CD1c-positive myeloid dendritic cell (primary cell): ENCODE data around the gene MOB2.
"Not testable (repeated sequence)": the region's sequence is repeated elsewhere in the genome, so short reads cannot be mapped to it uniquely, and the experiment has no call there.

Source experiments
- DNase-seq: peaks from one replicate; pipeline ENCODE4 v3.0.0-alpha.2; 2016; ENCODE audit errors: extremely low spot score

Gene MOB2

DNA sequence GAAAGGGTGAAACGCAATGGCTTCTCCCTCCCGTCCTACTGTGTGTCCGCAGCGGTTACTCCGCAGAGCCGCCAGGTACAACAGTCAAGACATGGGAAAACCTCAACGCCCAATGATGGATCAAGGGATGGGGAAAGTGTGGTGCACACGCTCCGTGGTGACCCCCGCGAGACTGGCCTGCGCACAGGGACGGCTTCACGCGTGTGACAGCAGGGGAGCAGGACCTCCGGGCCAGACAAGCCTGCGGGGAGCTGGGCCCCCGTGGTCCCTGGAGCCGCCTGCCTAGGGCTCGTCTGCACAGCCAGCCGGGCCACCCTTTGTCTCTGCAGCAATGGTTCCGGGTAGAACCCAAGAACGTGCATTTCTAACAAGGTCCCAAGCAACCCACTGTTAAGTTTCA, 31.7 kb upstream of the MOB2 start:
- no peak for DNase-seq

DNA sequence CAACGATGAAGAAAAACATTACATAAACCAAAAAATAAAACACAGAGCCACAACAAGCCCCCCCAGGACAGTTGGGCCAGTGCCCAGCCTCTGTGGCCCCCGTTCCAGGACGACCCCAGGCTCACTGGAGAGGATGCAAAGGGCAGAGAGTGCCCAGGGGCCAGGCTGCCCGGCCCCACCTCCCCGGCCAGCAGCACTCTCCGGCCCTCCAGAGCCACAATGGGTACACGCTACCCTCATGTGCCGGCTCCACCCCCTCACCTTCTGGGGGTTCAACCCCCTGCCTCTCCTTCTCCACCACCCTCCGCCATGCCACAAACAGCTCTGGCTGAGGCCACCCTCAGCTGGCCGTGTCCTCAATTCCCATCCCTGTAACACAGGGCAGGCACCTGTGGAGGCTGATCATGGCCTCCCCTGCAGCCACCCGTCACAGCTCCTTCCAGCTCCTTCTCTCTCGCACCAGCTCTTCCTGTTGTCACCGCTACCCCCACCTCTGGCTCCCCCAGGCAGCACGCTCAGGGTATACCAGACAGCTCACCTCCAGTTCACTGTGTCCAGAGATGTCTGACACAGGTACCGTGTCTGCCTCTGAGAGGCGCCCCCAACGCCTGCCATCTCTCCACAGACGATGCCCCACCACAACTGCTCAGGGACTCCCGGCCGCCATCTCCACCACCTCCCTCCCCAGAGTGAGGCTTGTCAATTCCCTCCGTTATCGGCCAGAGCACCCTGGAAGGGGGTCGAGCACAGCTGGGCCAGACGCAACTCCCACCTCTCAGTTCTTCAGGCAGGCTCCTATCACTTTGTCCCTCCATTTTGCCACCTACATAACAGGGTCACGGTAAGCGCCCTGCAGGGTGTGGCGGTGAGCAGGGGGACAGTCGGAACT, 30.8 kb upstream of the MOB2 start:
- DNase-seq, result no peak

- no peak for DNase-seq
These were observed 29.9 kb upstream of the MOB2 start for GRCh38 chr11:1516273-1517067.

GRCh38 chr11:1515082-1516060, 28.8 kb upstream of the MOB2 start:
- DNase-seq, result peak; percentile 75

DNA sequence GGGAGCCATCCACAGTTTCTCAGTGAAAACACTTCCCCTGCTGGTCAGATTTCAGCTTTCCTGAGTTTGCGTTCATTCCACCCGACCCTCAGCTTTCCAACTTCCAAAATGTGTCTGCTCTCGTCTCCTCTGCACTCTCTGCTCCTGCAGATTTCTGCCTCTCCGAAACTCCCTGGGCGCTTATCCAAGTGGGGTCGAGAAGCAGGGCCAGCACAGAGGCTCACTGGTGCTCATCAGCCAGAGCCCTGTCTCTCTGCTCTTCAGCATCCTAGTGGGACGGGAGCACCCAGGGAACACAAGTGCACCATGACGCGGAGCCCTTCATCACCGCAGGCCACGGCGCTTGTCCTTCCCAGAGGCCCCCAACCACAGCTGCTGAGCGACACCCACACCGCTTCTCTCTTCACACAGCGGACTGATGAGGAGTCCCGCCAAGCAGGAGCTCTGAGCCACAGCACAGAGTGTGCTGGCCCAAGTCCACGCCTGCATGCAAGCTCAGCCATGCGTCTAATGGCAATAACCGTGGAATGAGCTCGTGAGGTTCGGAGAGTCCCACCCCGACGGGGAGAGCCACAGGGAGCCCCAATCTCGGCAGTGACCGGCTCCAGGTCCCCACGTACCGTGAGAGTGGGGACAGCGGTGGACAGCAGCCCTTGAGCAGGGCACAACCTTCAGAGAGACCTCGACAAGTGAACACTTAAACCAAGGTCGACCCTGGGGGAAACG, 27.9 kb upstream of the MOB2 start:
- no peak for DNase-seq

- DNase-seq, result no peak
These were observed 27.0 kb upstream of the MOB2 start for GRCh38 chr11:1513326-1514296.

GRCh38 chr11:1512531-1513258, 26.1 kb upstream of the MOB2 start:
- DNase-seq, result not testable (repeated sequence)

GRCh38 chr11:1511937-1512496, 25.4 kb upstream of the MOB2 start:
- DNase-seq, result no peak

- no peak for DNase-seq
These were observed 24.3 kb upstream of the MOB2 start for GRCh38 chr11:1510928-1511327.

- DNase-seq, result not testable (repeated sequence)
These were observed 23.8 kb upstream of the MOB2 start for GRCh38 chr11:1510351-1510750.

GRCh38 chr11:1509626-1510255, 23.2 kb upstream of the MOB2 start:
- DNase-seq, result no peak

DNA sequence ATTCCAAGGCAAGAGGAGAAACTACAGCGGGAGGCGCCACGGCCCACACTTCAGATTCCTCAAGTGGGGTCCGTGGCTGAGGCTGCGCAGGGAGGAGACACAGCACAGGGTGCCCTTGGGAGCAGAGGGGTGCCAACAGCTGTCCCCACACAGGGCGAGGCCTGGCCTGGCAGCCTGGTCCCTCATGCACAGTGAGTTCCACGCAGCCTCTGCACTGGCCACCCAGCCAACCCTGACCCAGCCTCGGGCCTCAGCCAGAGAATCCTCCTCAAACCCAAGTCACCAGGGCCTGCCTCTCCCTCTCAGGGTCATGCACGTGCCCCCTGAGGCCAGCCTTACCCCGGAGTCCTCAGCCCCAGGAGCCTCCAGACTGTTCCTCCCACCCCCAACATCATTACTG, 22.4 kb upstream of the MOB2 start:
- no peak for DNase-seq

DNA sequence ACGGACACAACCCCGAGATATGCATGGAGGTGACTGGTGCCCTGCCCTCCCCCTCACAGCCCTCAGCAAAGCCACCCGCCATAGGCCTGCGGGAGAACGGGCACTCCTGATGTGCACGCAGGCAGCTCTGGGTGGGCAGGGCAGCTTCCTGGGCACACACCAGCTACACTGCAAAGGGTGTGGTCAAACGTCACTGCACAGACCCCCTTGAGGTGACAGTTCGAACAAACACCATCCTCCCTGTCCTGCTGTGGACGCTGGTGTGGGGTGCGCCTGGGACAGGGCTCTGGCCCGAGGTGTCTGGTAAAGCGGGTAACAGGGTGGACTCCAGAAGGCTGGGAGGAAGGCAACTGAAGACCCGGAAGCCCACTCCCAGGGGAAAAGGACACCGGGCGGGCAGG, 21.9 kb upstream of the MOB2 start:
- no peak for DNase-seq

GRCh38 chr11:1507381-1508140, 21.0 kb upstream of the MOB2 start:
- no peak for DNase-seq

DNA sequence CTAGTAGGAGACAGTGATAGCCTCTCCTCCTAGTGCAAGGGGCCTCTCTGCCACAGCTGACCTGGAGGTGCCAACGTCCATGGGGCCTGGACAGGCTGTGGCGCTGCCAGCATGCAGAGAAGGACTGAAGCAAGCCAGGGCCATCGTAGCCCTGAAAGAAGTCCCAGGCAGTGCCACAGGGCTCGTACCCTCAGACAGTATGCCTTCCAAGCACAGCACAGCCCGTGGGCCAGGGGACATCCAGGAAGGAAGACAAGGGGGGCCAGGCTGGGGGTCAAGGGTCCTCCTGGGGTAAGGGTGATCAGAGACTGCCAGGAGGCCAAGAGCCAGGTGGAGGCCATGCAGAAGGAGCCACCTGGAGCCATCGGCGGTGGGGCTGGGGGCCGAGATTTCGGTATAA, 20.4 kb upstream of the MOB2 start:
- no peak for DNase-seq

GRCh38 chr11:1505480-1505879, 18.9 kb upstream of the MOB2 start:
- DNase-seq, result no peak

- no peak for DNase-seq
These were observed 18.2 kb upstream of the MOB2 start for GRCh38 chr11:1504581-1505290.
